K562 (cell line): ENCODE measurements around the gene AASDH. TPM values are rescaled to one million over a fixed set of nuclear protein-coding genes. Genes with fewer than 3 reads are reported as not detected.

Source experiments
- ATAC-seq: fragments of 200-7000 bp; cut with Tn5 transposase; 3 replicates; pipeline ENCODE4 v1.9.1; 2020; ENCODE audit warnings: moderate library complexity
- BruUV-seq: library from RNA; stranded (reverse); fragments of 400-500 nt; replicated peaks from 2 replicates; lab custom pipeline; 2021; lab: Mats Ljungman, UMichigan
- CTCF ChIA-PET: fragments of 300-600 bp; formaldehyde crosslinking; extraction: SDS; loops from one replicate; lab custom pipeline; 2021; ENCODE audit warnings: low intra/inter-chr PET ratio; lab: Yijun Ruan, JAX
- POLR2A ChIA-PET: fragments of 300-600, 350-650 bp; sonication (Branson Sonifier 250); formaldehyde crosslinking; extraction: SDS; loops from one replicate; lab custom pipeline; 2021; ENCODE audit warnings: antibody characterized with exemption, inconsistent platforms; lab: Yijun Ruan, JAX
- DNase-seq, 4 experiments: peaks; one replicate each; pipeline versions ENCODE4 v3.0.0 to v3.0.0-alpha.2; 2011 to 2018; ENCODE audit warnings: low spot score in 3 of 4, mixed read lengths in 3 of 4; ENCODE audit errors: extremely low read depth in 1 of 4
- FAIRE-seq: peaks from 2 replicates; lab custom pipeline; 2011; peaks lifted over from hg19 to GRCh38; lab: Jason Lieb, UNC
- H2AFZ ChIP-seq: 2 replicates; pipeline ENCODE4 v1.6.0; 2011; ENCODE audit warnings: low read depth, low read length, control low read depth, inconsistent platforms
- H3K27ac ChIP-seq: fragments of 200-600 bp; 3 replicates; pipeline ENCODE4 v1.8.0; 2011; ENCODE audit warnings: low read depth, mild to moderate bottlenecking, control low read depth, inconsistent platforms, low read length, moderate library complexity, mixed read lengths; ENCODE audit errors: extremely low read depth
- H3K27me3 ChIP-seq, 2 experiments: fragments of 300-600 bp in 1 of 2; 2 replicates in 1 of 2; 3 replicates in 1 of 2; pipeline versions ENCODE4 v1.6.0 to v1.8.0; 2011; ENCODE audit warnings: inconsistent platforms in 2 of 2, low read length in 2 of 2, mild to moderate bottlenecking in 1 of 2, mixed read lengths in 1 of 2, moderate library complexity in 1 of 2; ENCODE audit not compliant: control insufficient read depth in 2 of 2, insufficient read depth in 2 of 2
- H3K36me3 ChIP-seq: fragments of 300-600 bp; 3 replicates; pipeline ENCODE4 v1.8.0; 2011; ENCODE audit warnings: mild to moderate bottlenecking, low read length, inconsistent platforms; ENCODE audit not compliant: control insufficient read depth, insufficient read depth
- H3K4me1 ChIP-seq, 2 experiments: fragments of 200-600 bp in 1 of 2; replicated peaks in 1 of 2; 2 replicates in 1 of 2; 3 replicates in 1 of 2; pipeline versions ENCODE4 v1.5.1 to v1.8.0; 2011; ENCODE audit warnings: inconsistent platforms in 2 of 2, low read length in 2 of 2, mild to moderate bottlenecking in 1 of 2, mixed read lengths in 1 of 2, moderate library complexity in 1 of 2; ENCODE audit not compliant: control insufficient read depth in 2 of 2, insufficient read depth in 2 of 2
- H3K4me2 ChIP-seq: 2 replicates; pipeline ENCODE4 v1.6.1; 2011; ENCODE audit warnings: low read length, control low read depth, inconsistent platforms, mixed read lengths; ENCODE audit not compliant: insufficient read depth
- H3K4me3 ChIP-seq: fragments of 200-600 bp; sonication (generic), shearing (Covaris generic); 2 replicates; pipeline ENCODE4 v1.5.1; 2016; ENCODE audit warnings: control low read depth, inconsistent platforms
- H3K79me2 ChIP-seq: fragments of 200-600 bp; 3 replicates; pipeline ENCODE4 v1.8.0; 2011; ENCODE audit warnings: low read length, inconsistent platforms; ENCODE audit not compliant: control insufficient read depth, insufficient read depth
- H3K9ac ChIP-seq, 2 experiments: 2 replicates each; pipeline versions ENCODE4 v1.6.0 to v1.6.1; 2011; ENCODE audit warnings: low read depth in 2 of 2, low read length in 2 of 2, control low read depth in 1 of 2, inconsistent platforms in 1 of 2, mild to moderate bottlenecking in 1 of 2, mixed read lengths in 1 of 2; ENCODE audit not compliant: insufficient read depth in 1 of 2
- H3K9me1 ChIP-seq: one replicate; pipeline ENCODE4 v1.6.0; 2011; ENCODE audit warnings: inconsistent platforms, mild to moderate bottlenecking, low read length, moderate library complexity; ENCODE audit not compliant: control insufficient read depth, insufficient read depth
- H3K9me3 ChIP-seq: replicated peaks from 2 replicates; pipeline ENCODE4 v1.5.1; 2011; ENCODE audit warnings: low read depth, low read length, inconsistent platforms; ENCODE audit not compliant: control insufficient read depth, insufficient read depth
- H4K20me1 ChIP-seq: replicated peaks from 2 replicates; pipeline ENCODE4 v1.6.1; 2011; ENCODE audit warnings: low read length, inconsistent platforms, mixed read lengths; ENCODE audit not compliant: control insufficient read depth, insufficient read depth
- BDP1 ChIP-seq: IDR thresholded peaks from 3 replicates; pipeline ENCODE4 v1.6.1; 2011; ENCODE audit not compliant: insufficient read length, insufficient read depth
- EP400 ChIP-seq: fragments of 450-650 bp; IDR thresholded peaks from 2 replicates; pipeline ENCODE4 v1.6.1; 2017; ENCODE audit warnings: antibody characterized with exemption, mild to moderate bottlenecking, moderate library complexity
- FOXJ3 ChIP-seq: sonication (generic); formaldehyde crosslinking; IDR thresholded peaks from 2 replicates; pipeline ENCODE4 v1.4.0; 2020; ENCODE audit warnings: mild to moderate bottlenecking, missing genetic modification reagents
- FOXK1 ChIP-seq: sonication (generic); formaldehyde crosslinking; IDR thresholded peaks from 2 replicates; pipeline ENCODE4 v1.8.0; 2022; ENCODE audit warnings: missing genetic modification reagents, mild to moderate bottlenecking, borderline replicate concordance
- NFIC ChIP-seq: fragments of 450-650 bp; IDR thresholded peaks from 2 replicates; pipeline ENCODE4 v1.6.1; 2017; ENCODE audit warnings: mild to moderate bottlenecking, inconsistent platforms
- RB1 ChIP-seq: fragments of 450-650 bp; IDR thresholded peaks from 2 replicates; pipeline ENCODE4 v1.6.1; 2017; ENCODE audit warnings: low read depth, mild to moderate bottlenecking
- SUPT5H ChIP-seq: fragments of 450-650 bp; IDR thresholded peaks from 2 replicates; pipeline ENCODE4 v1.6.1; 2016
- ZNF41 ChIP-seq: fragments of 250-450 bp; sonication (Bioruptor Pico); conservative IDR thresholded peaks from 2 replicates; pipeline ENCODE4 v1.4.0; 2020; ENCODE audit warnings: mild to moderate bottlenecking
- WGBS: fragments of 100-300 bp; shearing (Covaris generic); methylation state at CpG from one replicate; pipeline ENCODE4 v1.1.6; 2016; ENCODE audit warnings: low coverage, mixed read lengths; ENCODE audit not compliant: insufficient coverage; ENCODE audit errors: missing lambda C conversion rate; 5-methylcytosine and 5-hydroxymethylcytosine counted together
- in situ Hi-C: fragments of 300-500 bp; cut with MboI; formaldehyde crosslinking; loops from 4 replicates; pipeline ENCODE4 v1.15.0; 2018; ENCODE audit warnings: inconsistent platforms, mixed read lengths
- intact Hi-C: fragments of 100-400 bp; cut with micrococcal nuclease; formaldehyde crosslinking; loops from 2 replicates; pipeline ENCODE4 v1.14.2; 2022
- polyA plus RNA-seq, 8 experiments: library from polyadenylated mRNA; depleted of rRNA in 4 of 8; stranded (reverse) in 5 of 8; unstranded in 3 of 8; fragments of >200 nt; fragmentation: Nextera tagmentation in 2 of 8; fragmentation: Illumina TruSeq in 1 of 8; extraction: Ambion mirVana in 2 of 8; extraction: Trizol in 1 of 8; gene quantifications; 2 replicates each; pipeline versions ENCODE4 v1.2.1 to v1.2.3, GENCODE V29; 2011 to 2014; ENCODE audit warnings: inconsistent platforms in 1 of 8, missing spikeins in 1 of 8
- total RNA-seq, 7 experiments: library from RNA; depleted of rRNA in 6 of 7; stranded (reverse); fragments of >200 nt in 6 of 7; fragmentation: Illumina TruSeq in 2 of 7; extraction: Trizol in 2 of 7; gene quantifications; 2 replicates each; pipeline versions ENCODE4 v1.2.1 to v1.2.3, GENCODE V29; 2011 to 2021; ENCODE audit warnings: low replicate concordance in 1 of 7
- TF ChIP-seq, protein P1 (sequence below), 2 experiments: IDR thresholded peaks in 1 of 2; conservative IDR thresholded peaks in 1 of 2; 2 replicates each; pipeline ENCODE4 v1.6.1; 2016; ENCODE audit warnings: low read depth in 2 of 2, mild to moderate bottlenecking in 1 of 2, missing compliant biosample characterization in 1 of 2, missing genetic modification characterization in 1 of 2, moderate library complexity in 1 of 2

The AASDH gene
- total and polyA plus RNA-seq, 9 of the 15 experiments (the other 6 are each of a cell fraction or from before 2014, with no cell fraction given): 8.6 to 29.7 (median 13.7) TPM

DNA sequence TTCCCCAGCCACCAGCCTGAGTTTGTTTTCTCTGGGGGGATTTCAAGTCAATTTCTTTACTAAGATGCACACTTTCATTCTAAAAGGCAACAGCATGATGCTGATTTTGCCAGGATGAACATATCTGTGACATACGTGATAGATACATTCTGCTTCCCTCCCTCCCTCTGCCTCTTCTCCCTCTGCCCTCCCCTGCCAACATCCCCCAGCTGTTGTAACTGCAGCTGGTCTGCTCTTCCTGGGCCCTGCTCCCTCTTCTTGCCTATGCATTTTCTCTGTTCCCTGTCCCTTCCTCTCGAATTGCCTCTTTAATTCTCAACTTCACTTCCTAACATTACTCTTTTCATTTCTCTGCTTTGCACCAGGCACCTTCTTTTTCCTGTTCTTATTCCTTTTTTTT lies 83.4 kb downstream of the AASDH start:
- BruUV-seq: no TSS peak
- CTCF ChIA-PET: no interaction called here
- Histone ChIP-seq H3K4me1 (no peaks in the 10 kb centered on the region; a peak in 1 of 5 replicates), H3K27ac (no peak overlapping the region), H3K4me2 (no peak overlapping the region), H2AFZ (no peak overlapping the region), H3K36me3 (no peaks in the 10 kb centered on the region), H3K9ac (no peak overlapping the region), H3K9me3 (no peaks in the 10 kb centered on the region), H3K27me3 (peaks cover 19 to 44% of the 10 kb centered on the region in 2 experiments), H4K20me1 (no peaks in the 10 kb centered on the region), H3K9me1 (no peaks in the 10 kb centered on the region), H3K79me2 (no peaks in the 10 kb centered on the region), H3K4me3 (no peak overlapping the region)
- DNase-seq (no peak), FAIRE-seq (no peak), ATAC-seq (no peak)
- TF ChIP-seq FOXK1 (CRISPR knock-in tag) (no peak), ZNF41 (CRISPR knock-in tag) (no peak), EP400 (no peak), NFIC (no peak), BDP1 (no peak), RB1 (no peak), SUPT5H (no peak), FOXJ3 (no peak)
- TF ChIP-seq, protein P1, sequence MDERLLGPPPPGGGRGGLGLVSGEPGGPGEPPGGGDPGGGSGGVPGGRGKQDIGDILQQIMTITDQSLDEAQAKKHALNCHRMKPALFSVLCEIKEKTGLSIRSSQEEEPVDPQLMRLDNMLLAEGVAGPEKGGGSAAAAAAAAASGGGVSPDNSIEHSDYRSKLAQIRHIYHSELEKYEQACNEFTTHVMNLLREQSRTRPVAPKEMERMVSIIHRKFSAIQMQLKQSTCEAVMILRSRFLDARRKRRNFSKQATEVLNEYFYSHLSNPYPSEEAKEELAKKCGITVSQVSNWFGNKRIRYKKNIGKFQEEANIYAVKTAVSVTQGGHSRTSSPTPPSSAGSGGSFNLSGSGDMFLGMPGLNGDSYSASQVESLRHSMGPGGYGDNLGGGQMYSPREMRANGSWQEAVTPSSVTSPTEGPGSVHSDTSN (CRISPR knock-in tag; IDR thresholded peaks at IDR 0.05; ENCODE audit: low read depth): no peak
- TF ChIP-seq, protein P1 (tag; conservative IDR thresholded peaks at IDR 0.05; ENCODE audit: low read depth): no peak
- WGBS: 0% methylated on average over 2 of the region's 2 CpGs
- in situ Hi-C loops (no loop called here), intact Hi-C loops (loop anchor here (5.0 to 10.0 kb wide), 3 partner anchors 189 to 562 kb away; a partner anchor contains a TSS)
- POLR2A ChIA-PET: no interaction called here
